Kidney glomerular epithelial cell (primary cell): ENCODE results near the gene SELPLG.
"Not testable (repeated sequence)": the region's sequence is repeated elsewhere in the genome, so short reads cannot be mapped to it uniquely, and the experiment has no call there.

ENCODE experiments used
- DNase-seq: peaks from one replicate; lab custom pipeline; 2025; lab: John Stamatoyannopoulos, UW

SELPLG gene

GRCh38 chr12:108638141-108638827 lies 4.6 kb upstream of the SELPLG start:
- no peak for DNase-seq

- no peak for DNase-seq
Observed at GRCh38 chr12:108637222-108637971, 3.7 kb upstream of the SELPLG start.

GRCh38 chr12:108635997-108636808 lies 2.5 kb upstream of the SELPLG start:
- no peak for DNase-seq

DNA sequence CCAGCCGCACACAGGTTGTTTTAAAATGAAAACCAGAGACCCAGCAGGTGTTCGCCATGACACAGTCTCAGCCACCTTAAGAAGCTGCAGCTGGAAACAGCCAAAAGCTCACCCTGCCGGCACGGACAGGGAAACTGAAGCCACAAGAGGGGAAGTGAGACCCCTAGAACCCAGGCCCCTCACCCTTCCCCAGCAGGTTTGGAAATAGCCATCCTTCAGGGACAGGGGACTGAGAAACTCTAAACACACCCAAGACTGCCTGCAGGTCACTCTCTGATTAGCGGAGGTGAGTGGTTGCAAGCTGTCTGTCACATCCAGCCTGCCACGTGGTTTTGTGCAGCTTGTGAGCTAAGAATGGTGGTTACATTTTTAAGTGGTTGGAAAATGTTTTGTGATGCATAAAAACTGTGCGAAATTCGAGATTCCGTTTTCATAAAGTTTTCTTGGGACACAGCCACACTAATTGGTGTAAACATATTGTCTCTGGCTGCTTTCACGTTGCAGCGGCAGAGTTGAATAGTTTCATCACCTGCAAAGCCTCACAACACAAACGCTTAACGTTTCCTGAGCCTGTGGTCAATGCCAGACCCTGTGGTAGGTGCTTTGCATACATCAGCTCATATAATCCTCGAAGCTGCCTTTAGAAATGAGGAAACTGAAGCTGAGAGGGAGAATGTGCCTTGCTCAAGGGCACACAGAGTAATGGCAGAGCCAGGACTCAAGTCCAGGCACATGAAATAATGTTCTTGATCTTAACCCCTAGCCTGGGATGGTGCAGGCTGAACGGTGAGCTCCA lies 1.7 kb upstream of the SELPLG start:
- DNase-seq: no peak

DNA sequence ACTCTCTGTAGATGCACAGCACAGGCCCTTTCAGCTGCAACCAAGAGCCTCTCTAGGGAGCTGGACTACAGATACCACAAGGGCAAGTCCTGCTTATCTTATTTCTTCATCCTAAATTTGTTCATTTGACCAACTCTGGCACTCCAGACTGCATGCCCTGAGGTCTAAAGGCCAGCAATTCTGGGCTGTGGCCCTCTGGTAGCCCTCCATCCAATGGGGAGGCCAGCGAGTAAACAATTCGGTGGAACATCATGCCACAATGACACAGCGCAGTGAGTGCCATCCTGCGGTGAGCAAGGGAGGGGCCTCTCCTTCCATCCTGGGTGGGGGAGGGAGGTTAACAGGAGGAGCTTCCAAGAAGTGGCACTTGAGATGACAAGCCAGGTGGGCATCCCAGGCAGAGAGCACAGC lies 652 bp upstream of the SELPLG start:
- no peak for DNase-seq

DNA sequence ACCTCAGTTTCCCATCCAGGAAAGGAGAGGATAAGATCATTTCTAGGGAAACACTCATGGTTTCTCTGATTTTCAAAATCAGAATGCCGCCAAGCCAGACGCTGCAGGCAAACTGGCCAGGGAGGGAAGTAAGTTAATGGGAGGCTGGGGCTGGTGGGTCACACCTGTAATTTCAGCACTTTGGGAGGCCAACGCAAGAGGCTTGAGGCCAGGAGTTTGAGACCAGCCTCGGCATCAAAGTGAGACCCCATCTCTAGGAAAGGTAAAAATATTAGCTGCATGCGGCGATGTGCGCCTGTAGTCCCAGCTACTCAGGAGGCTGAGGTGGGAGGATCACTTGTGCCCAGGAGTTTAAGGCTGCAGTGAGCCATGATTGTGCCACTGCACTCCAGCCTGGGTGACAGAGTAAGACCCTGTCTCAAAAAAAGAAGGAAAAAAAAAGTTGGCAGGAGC lies 587 bp downstream of the SELPLG start:
- DNase-seq: no peak

GRCh38 chr12:108631261-108631660 lies 2.4 kb downstream of the SELPLG start:
- DNase-seq: not testable (repeated sequence)

GRCh38 chr12:108630481-108631207 lies 3.0 kb downstream of the SELPLG start:
- DNase-seq: no peak

- peak; percentile 56 for DNase-seq
Observed at GRCh38 chr12:108629824-108630476, 3.7 kb downstream of the SELPLG start.

GRCh38 chr12:108629151-108629550 lies 4.5 kb downstream of the SELPLG start:
- no peak for DNase-seq

DNA sequence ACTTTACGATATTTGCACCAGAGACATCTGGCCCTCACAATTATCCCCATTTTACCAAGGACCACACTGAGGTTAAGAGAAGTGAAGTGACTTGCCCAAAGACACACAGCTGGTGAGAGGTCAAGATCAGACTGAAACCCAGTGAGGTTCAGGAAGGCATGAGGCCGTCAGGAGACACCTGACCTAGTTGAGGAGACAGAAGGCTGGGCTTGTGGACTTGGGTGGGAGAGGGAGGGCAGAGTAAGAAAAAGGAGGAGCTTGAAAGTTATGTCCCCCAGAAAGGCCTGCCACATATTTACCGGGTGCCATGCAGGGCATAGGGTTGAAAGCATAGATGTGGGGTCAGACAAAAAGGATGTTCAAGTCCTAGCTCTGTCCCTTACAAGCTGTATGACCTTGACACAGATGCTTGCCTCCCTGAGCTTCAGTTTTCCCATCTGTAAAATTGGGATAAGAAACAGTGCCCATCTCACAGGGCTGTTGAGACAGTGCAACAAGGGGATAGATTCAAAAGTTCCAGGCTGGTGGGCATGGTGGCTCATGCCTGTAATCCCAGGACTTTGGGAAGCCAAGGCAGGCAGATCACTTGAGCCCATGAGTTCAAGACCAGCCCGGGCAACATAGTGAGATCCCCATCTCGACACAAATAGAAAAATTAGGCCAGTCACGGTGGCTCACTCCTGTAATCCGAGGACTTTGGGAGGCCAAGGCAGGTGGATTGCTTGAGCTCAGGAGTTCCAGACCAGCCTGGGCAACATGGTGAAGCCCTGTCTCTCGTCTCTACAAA lies 6.4 kb downstream of the SELPLG start:
- DNase-seq: no peak

DNA sequence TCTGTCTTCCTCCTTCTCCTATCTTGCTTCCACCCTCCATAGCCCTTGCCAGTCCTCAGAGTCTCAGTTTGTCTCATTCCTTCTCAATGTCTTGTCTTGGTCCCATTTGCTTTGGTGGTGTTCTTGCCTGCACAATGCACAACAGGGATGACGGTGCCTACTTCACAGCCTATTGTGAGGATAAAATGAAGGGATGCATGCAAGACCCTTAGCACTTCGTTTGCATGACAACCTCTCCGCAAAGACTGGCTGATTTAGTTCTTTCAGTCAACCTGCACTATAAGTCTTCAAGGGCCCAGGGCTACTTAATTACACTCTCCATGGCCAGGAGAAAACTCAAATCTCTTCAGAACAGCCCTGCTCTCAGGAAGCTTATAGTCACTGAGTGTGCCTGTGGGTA lies 8.5 kb downstream of the SELPLG start:
- DNase-seq: no peak

- no peak for DNase-seq
Observed at GRCh38 chr12:108623577-108623976, 10.1 kb downstream of the SELPLG start.

DNA sequence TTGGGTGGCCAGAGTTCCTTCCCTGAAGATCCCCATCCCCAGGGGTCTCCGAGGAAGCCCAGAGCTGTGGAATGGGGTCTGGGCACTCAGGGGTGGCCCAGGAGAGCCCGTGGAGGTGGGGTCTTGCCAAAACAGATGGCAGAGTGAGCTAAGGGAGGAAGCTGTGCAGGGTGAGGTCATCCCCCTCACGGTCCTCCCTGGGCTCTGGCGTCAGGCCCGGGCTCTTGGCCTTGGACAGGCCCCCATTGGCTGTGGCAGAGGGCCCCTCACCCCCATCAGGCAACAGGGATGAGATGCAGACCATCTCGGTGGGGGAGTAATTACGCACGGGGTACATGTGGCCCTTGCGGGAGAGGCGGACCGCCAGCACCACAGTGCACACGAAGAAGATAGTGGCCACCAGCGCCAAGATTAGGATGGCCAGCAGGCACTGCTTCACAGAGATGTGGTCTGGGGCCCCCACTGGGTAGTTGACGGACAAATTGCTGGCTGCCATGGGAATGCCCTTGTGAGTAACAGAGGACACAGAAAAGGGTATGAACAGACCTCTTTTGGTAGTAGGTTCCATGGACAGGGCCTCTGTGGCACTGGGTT lies 10.7 kb downstream of the SELPLG start:
- no peak for DNase-seq

- peak; percentile 50 for DNase-seq
Observed at GRCh38 chr12:108622421-108622820, 11.3 kb downstream of the SELPLG start.

DNA sequence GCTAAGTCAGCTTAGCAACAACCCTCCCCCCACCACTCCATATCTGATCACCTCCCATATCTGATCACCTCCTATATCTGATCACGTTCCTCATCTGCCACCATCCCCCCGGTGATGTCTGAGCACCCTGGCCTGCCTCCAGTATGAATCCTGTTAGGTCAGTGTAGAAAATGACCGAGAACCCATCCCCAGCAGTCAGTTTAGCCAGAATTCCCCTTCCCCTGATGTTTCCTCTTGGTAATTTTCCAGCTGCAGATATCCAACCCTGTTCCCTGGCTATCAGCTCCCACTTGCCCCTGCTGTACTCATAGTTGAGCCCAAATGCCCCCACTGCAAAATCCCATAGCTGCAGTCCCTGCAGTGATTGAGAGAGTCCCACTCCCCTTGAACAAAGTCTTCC lies 12.5 kb downstream of the SELPLG start:
- DNase-seq: no peak

- DNase-seq: no peak
Observed at GRCh38 chr12:108620236-108620879, 13.3 kb downstream of the SELPLG start.

- DNase-seq: no peak
Observed at GRCh38 chr12:108619369-108620160, 14.1 kb downstream of the SELPLG start.
